Stimulated activated CD4-positive, alpha-beta T cell treated with anti-CD3 and anti-CD28 coated beads, Interleukin-4, amount 100 ng/mL, for 1 hour (primary cell): Measurements from ENCODE around the gene SLC35A4.
"Not testable (repeated sequence)": the region's sequence is repeated elsewhere in the genome, so short reads cannot be mapped to it uniquely, and the experiment has no call there.

Source experiments
- DNase-seq: peaks from one replicate; pipeline ENCODE4 v3.0.0-alpha.2; 2020

SLC35A4 gene

DNA sequence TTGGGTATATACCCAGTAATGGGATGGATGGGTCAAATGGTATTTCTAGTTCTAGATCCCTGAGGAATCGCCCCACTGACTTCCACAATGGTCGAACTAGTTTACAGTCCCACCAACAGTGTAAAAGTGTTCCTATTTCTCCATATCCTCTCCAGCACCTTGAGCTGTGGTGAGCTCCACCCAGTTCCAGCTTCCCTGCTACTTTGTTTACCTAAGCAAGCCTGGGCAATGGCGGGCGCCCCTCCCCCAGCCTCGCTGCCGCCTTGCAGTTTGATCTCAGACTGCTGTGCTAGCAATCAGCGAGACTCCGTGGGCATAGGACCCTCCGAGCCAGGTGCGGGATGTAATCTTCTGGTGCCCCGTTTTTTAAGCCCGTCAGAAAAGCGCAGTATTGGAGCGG is 28.4 kb downstream of the SLC35A4 start:
- not testable (repeated sequence) for DNase-seq

DNA sequence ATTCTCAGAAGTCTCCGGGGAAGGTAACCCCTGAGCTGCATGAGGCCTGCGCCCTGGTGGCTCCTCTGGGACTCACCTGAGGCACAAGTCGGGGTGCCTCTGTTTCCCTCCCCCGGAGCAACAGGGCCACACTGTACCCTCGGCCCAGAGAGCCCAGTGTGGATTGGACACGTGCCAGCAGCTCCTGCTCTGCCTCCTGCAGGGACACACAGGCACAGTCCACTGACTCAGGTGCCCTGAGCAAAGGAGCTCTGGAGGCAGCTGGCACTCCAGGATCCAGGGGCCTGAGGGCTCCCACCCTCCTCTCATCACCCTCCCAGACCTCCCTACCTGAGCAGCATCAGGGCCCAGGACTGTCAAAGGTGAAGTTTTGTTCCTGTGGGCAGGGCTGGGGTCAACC is 29.5 kb downstream of the SLC35A4 start:
- no peak for DNase-seq

DNA sequence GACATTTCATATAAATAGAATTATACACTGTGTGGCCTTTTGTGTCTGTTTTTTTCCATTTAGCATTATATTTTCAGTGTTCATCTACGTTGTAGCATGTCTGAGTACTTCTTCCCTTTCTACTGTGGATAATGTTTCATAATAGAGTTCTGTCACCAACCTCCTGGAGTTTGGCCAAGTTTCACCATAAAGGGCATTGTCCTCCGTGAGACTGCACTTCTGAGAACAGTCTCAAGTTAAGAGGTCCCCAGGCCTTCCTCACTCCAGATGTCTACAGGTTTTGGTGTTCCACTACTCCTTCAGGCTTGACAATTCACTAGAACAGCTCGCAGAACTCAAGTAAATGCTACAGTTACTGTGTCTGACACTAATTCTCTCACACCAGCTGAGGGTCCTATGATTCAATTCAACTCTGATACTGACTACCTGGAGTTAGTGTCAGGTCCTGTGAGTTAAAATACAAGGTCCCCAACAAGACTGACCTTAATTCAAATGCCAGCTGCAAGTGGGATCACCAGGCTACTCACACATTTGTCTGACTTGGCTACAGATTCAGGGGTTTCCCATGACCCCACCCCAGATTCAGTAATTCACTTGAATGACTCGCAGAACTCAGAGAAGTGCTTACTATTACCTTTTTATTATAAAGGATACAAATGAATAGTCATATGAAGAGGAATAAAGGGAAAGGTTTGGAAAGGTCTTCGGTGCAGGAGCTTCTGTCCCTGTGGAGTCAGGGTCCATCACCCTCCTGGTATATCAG is 31.1 kb downstream of the SLC35A4 start:
- no peak for DNase-seq

- DNase-seq, result no peak
Measured at GRCh38 chr5:140596321-140596741, 31.7 kb downstream of the SLC35A4 start.

GRCh38 chr5:140598836-140599235 is 34.2 kb downstream of the SLC35A4 start:
- no peak for DNase-seq

- no peak for DNase-seq
Measured at GRCh38 chr5:140600096-140600495, 35.5 kb downstream of the SLC35A4 start.

- no peak for DNase-seq
Measured at GRCh38 chr5:140602147-140602546, 37.5 kb downstream of the SLC35A4 start.

DNA sequence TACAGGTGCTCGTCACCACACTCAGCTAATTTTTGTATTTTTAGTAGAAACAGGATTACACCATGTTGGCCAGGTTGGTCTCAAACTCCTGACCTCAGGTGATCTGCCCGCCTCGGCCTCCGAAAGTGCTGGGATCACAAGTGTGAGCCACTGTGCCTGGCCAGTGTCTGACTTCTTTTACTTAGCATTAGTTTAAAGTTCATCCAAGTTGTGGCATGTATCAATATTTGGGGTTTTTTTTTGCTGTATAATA is 38.7 kb downstream of the SLC35A4 start:
- not testable (repeated sequence) for DNase-seq

GRCh38 chr5:140603734-140604133 is 39.1 kb downstream of the SLC35A4 start:
- DNase-seq, result no peak

GRCh38 chr5:140605879-140606278 is 41.3 kb downstream of the SLC35A4 start:
- DNase-seq, result no peak

- no peak for DNase-seq
Measured at GRCh38 chr5:140607031-140607430, 42.4 kb downstream of the SLC35A4 start.

- DNase-seq, result no peak
Measured at GRCh38 chr5:140608722-140609121, 44.1 kb downstream of the SLC35A4 start.

DNA sequence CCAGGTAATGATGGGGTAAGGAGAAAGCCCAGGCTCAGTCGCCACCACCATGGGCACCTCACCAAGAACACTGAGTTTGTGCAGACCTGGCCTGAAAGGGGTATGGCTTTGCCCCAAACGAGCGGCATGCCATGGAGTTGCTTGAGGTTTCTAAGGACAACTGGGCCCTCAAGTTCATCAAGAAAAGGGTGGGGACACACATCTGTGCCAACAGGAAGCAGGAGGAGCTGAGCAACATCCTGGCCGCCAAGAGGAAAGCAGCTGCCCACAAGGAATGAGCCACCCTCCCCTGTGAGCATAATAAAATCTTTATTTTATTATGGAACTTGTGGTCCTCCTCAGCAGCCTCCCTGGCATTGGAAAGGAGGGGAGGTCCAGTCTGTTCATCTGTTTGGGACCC is 44.5 kb downstream of the SLC35A4 start:
- DNase-seq, result no peak

GRCh38 chr5:140611020-140611521 is 46.4 kb downstream of the SLC35A4 start:
- no peak for DNase-seq
